ENCODE results near the gene PCLO.
A peak's percentile ranks its signal among the peaks of the same experiment; 100 is the strongest.

The PCLO gene

GRCh38 chr7:83150310-83150709, 12.4 kb downstream of the PCLO start:
- Histone ChIP-seq H4K20me1 (no peaks in the 10 kb centered on the region; a peak in 2 of 22 replicates), H3K9me3 (replicated peaks in 1 of 11) (no peaks in the 10 kb centered on the region), H3K9ac (no peak overlapping the region), H3K4me2 (peak overlapping the region in 9 of 11 experiments; percentile 37 to 79 (median 56); a peak in 16 of 22 replicates), H3K4me1 (peaks cover 13 to 34% (median 22%) of the 10 kb centered on the region in 10 experiments; a peak in 19 of 20 replicates), H3K27me3 (no peaks in the 10 kb centered on the region), H3K4me3 (no peak overlapping the region), H3K36me3 (no peaks in the 10 kb centered on the region), H3K27ac (no peak overlapping the region)
- TF ChIP-seq Cebpa-rat (IDR thresholded peaks at IDR 0.05) = no peak

GRCh38 chr7:83149466-83149865, 13.2 kb downstream of the PCLO start:
- H3K9me3 ChIP-seq (replicated peaks in 1 of 11) = no peaks in the 10 kb centered on the region
- no peaks in the 10 kb centered on the region for H3K36me3 ChIP-seq
- H4K20me1 ChIP-seq = no peaks in the 10 kb centered on the region
- H3K9ac ChIP-seq = peak overlapping the region in 3 of 11 experiments; percentile 3 to 41 (median 4); a peak in 1 of 22 replicates
- H3K4me1 ChIP-seq = peaks cover 13 to 34% (median 22%) of the 10 kb centered on the region in 10 experiments; a peak in 19 of 20 replicates
- H3K27me3 ChIP-seq = no peaks in the 10 kb centered on the region
- peak overlapping the region; percentile 9 to 79 (median 56); a peak in 17 of 22 replicates for H3K4me2 ChIP-seq
- H3K4me3 ChIP-seq = no peak overlapping the region
- no peak for TF ChIP-seq Cebpa-rat (IDR thresholded peaks at IDR 0.05)
- peak overlapping the region in 4 of 11 experiments; percentile 32 to 59 (median 52); a peak in 7 of 22 replicates for H3K27ac ChIP-seq

- peak overlapping the region in 4 of 11 experiments; percentile 32 to 59 (median 52); a peak in 8 of 22 replicates for H3K27ac ChIP-seq
- peak overlapping the region in 9 of 11 experiments; percentile 35 to 79 (median 67); a peak in 17 of 22 replicates for H3K4me2 ChIP-seq
- peak overlapping the region in 4 of 11 experiments; percentile 3 to 41 (median 16); a peak in 1 of 22 replicates for H3K9ac ChIP-seq
- H3K4me3 ChIP-seq = no peak overlapping the region
- no peaks in the 10 kb centered on the region for H4K20me1 ChIP-seq
- TF ChIP-seq Cebpa-rat (IDR thresholded peaks at IDR 0.05) = no peak
- no peaks in the 10 kb centered on the region for H3K27me3 ChIP-seq
- no peaks in the 10 kb centered on the region for H3K36me3 ChIP-seq
- H3K9me3 ChIP-seq (replicated peaks in 1 of 11) = no peaks in the 10 kb centered on the region
- H3K4me1 ChIP-seq = peaks cover 13 to 34% (median 22%) of the 10 kb centered on the region in 10 experiments; a peak in 19 of 20 replicates
These were observed 13.9 kb downstream of the PCLO start for GRCh38 chr7:83148776-83149175.

- Histone ChIP-seq H3K9me3 (replicated peaks in 1 of 11) (no peaks in the 10 kb centered on the region), H3K4me1 (peaks cover 0 to 6% (median 0%) of the 10 kb centered on the region in 10 experiments; a peak in 6 of 20 replicates), H4K20me1 (no peaks in the 10 kb centered on the region), H3K27me3 (no peaks in the 10 kb centered on the region), H3K27ac (no peak overlapping the region), H3K9ac (no peak overlapping the region), H3K36me3 (no peaks in the 10 kb centered on the region), H3K4me3 (no peak overlapping the region), H3K4me2 (no peak overlapping the region)
- no peak for TF ChIP-seq Cebpa-rat (IDR thresholded peaks at IDR 0.05)
These were observed 19.6 kb downstream of the PCLO start for GRCh38 chr7:83143107-83143506.

GRCh38 chr7:83142365-83142764, 20.3 kb downstream of the PCLO start:
- Histone ChIP-seq H3K4me3 (no peak overlapping the region), H3K9ac (no peak overlapping the region), H4K20me1 (no peaks in the 10 kb centered on the region), H3K9me3 (replicated peaks in 1 of 11) (no peaks in the 10 kb centered on the region), H3K27me3 (no peaks in the 10 kb centered on the region), H3K4me1 (no peaks in the 10 kb centered on the region), H3K4me2 (no peak overlapping the region), H3K36me3 (no peaks in the 10 kb centered on the region), H3K27ac (no peak overlapping the region)
- TF ChIP-seq Cebpa-rat (IDR thresholded peaks at IDR 0.05) = no peak

GRCh38 chr7:83141927-83142326, 20.8 kb downstream of the PCLO start:
- no peak overlapping the region for H3K4me3 ChIP-seq
- no peaks in the 10 kb centered on the region for H4K20me1 ChIP-seq
- H3K9me3 ChIP-seq (replicated peaks in 1 of 11) = no peaks in the 10 kb centered on the region
- H3K27me3 ChIP-seq = no peaks in the 10 kb centered on the region
- TF ChIP-seq Cebpa-rat (IDR thresholded peaks at IDR 0.05) = no peak
- H3K36me3 ChIP-seq = no peaks in the 10 kb centered on the region
- H3K4me1 ChIP-seq = no peaks in the 10 kb centered on the region
- H3K27ac ChIP-seq = no peak overlapping the region
- H3K4me2 ChIP-seq = no peak overlapping the region
- no peak overlapping the region for H3K9ac ChIP-seq

- Histone ChIP-seq H3K36me3 (no peaks in the 10 kb centered on the region), H3K4me3 (no peak overlapping the region), H3K4me1 (no peaks in the 10 kb centered on the region), H3K9me3 (replicated peaks in 1 of 11) (no peaks in the 10 kb centered on the region), H3K27me3 (no peaks in the 10 kb centered on the region), H4K20me1 (no peaks in the 10 kb centered on the region), H3K27ac (no peak overlapping the region), H3K9ac (no peak overlapping the region), H3K4me2 (no peak overlapping the region)
- no peak for TF ChIP-seq Cebpa-rat (IDR thresholded peaks at IDR 0.05)
These were observed 31.8 kb downstream of the PCLO start for GRCh38 chr7:83130623-83131545.

GRCh38 chr7:83130191-83130590, 32.5 kb downstream of the PCLO start:
- peaks cover 0 to 1% (median 0%) of the 10 kb centered on the region in 11 experiments; a peak in 7 of 22 replicates for H3K9me3 ChIP-seq (replicated peaks in 1 of 11)
- H3K4me2 ChIP-seq = no peak overlapping the region
- no peaks in the 10 kb centered on the region for H3K4me1 ChIP-seq
- no peaks in the 10 kb centered on the region for H4K20me1 ChIP-seq
- no peak overlapping the region for H3K4me3 ChIP-seq
- H3K9ac ChIP-seq = no peak overlapping the region
- no peak overlapping the region for H3K27ac ChIP-seq
- H3K36me3 ChIP-seq = no peaks in the 10 kb centered on the region
- H3K27me3 ChIP-seq = no peaks in the 10 kb centered on the region
- TF ChIP-seq Cebpa-rat (IDR thresholded peaks at IDR 0.05) = no peak

- H3K4me3 ChIP-seq = no peak overlapping the region
- H4K20me1 ChIP-seq = no peaks in the 10 kb centered on the region
- no peaks in the 10 kb centered on the region for H3K36me3 ChIP-seq
- H3K4me2 ChIP-seq = no peak overlapping the region
- H3K4me1 ChIP-seq = no peaks in the 10 kb centered on the region
- peaks cover 24 to 37% (median 29%) of the 10 kb centered on the region in 11 experiments for H3K9me3 ChIP-seq (replicated peaks in 1 of 11)
- H3K27ac ChIP-seq = no peak overlapping the region
- H3K9ac ChIP-seq = no peak overlapping the region
- TF ChIP-seq Cebpa-rat (IDR thresholded peaks at IDR 0.05) = no peak
- H3K27me3 ChIP-seq = no peaks in the 10 kb centered on the region
These were observed 43.2 kb downstream of the PCLO start for GRCh38 chr7:83119494-83119893.
